Ascending aorta (tissue), 2 donors: ENCODE results near the gene SEC24D. TPM values are rescaled to one million over a fixed set of nuclear protein-coding genes. Genes with fewer than 3 reads are reported as not detected.
"Not testable (repeated sequence)": the region's sequence is repeated elsewhere in the genome, so short reads cannot be mapped to it uniquely, and the experiment has no call there.

ENCODE experiments used
- DNase-seq, 2 donors: peaks; one replicate each; pipeline ENCODE4 v3.0.0-alpha.2; 2019; ENCODE audit warnings: low spot score in 2 of 2
- H3K27ac ChIP-seq, 2 donors: fragments of 200-600 bp; sonication (generic); one replicate each; pipeline ENCODE4 v1.5.1; 2016 to 2017; ENCODE audit warnings: mild to moderate bottlenecking in 1 of 2
- H3K27me3 ChIP-seq: fragments of 200-600 bp; sonication (generic); one replicate; pipeline ENCODE4 v1.5.1; 2017
- H3K36me3 ChIP-seq, 2 donors: fragments of 200-600 bp; sonication (generic); one replicate each; pipeline ENCODE4 v1.5.1; 2016
- H3K4me1 ChIP-seq, 2 donors: fragments of 200-600 bp; sonication (generic); one replicate each; pipeline ENCODE4 v1.5.1; 2016 to 2017; ENCODE audit warnings: mild to moderate bottlenecking in 1 of 2
- H3K4me3 ChIP-seq, 2 donors: fragments of 200-600 bp; sonication (generic); one replicate each; pipeline ENCODE4 v1.5.1; 2016 to 2017; ENCODE audit warnings: mild to moderate bottlenecking in 1 of 2
- H3K9me3 ChIP-seq, 2 donors: fragments of 200-600 bp; sonication (generic); one replicate each; pipeline ENCODE4 v1.5.1; 2016
- CTCF ChIP-seq, 3 experiments: fragments of 200-600 bp in 2 of 3; fragments of 450-650 bp in 1 of 3; sonication (generic) in 2 of 3; IDR thresholded peaks; one replicate each; pipeline ENCODE4 v1.5.1; 2016 to 2019; ENCODE audit warnings: antibody characterized with exemption in 3 of 3, mild to moderate bottlenecking in 1 of 3, moderate library complexity in 1 of 3
- intact Hi-C: fragments of 100-400 bp; cut with DNase I; formaldehyde crosslinking; loops from one replicate; pipeline ENCODE4 v1.15.1; 2023
- total RNA-seq: library from RNA; depleted of rRNA; stranded (reverse); fragments of >200 nt; gene quantifications from one replicate; pipeline ENCODE4 v1.1.0, GENCODE V29; 2016

SEC24D gene
- total RNA-seq, 1 donor from 2014 or later: 108 TPM

GRCh38 chr4:118783887-118784286 is 52.0 kb downstream of the SEC24D start:
- H3K27ac ChIP-seq: no peak overlapping the region
- DNase-seq: no peak
- H3K4me1 ChIP-seq: peaks cover 0 to 18% of the 10 kb centered on the region in 2 donors
- intact Hi-C loops: no loop called here
- H3K36me3 ChIP-seq: peaks cover 8 to 21% of the 10 kb centered on the region in 2 donors
- no peaks in the 10 kb centered on the region for H3K9me3 ChIP-seq
- TF ChIP-seq CTCF (IDR thresholded peaks at IDR 0.05): no peak
- no peak overlapping the region for H3K4me3 ChIP-seq
- no peaks in the 10 kb centered on the region for H3K27me3 ChIP-seq

GRCh38 chr4:118782886-118783285 is 53.0 kb downstream of the SEC24D start:
- Histone ChIP-seq H3K4me1 (peaks cover 0 to 15% of the 10 kb centered on the region in 2 donors), H3K36me3 (peaks cover 8 to 21% of the 10 kb centered on the region in 2 donors), H3K27ac (peak overlapping the region in 1 of 2 donors; percentile 11)
- intact Hi-C loops, H3K4me3 ChIP-seq, DNase-seq, H3K9me3 ChIP-seq, H3K27me3 ChIP-seq: not testable (repeated sequence)

GRCh38 chr4:118777649-118778048 is 58.3 kb downstream of the SEC24D start:
- DNase-seq, H3K27ac ChIP-seq, H3K9me3 ChIP-seq, H3K27me3 ChIP-seq, H3K4me3 ChIP-seq, intact Hi-C loops: not testable (repeated sequence)
- H3K36me3 ChIP-seq: peaks cover 5 to 13% of the 10 kb centered on the region in 2 donors
- H3K4me1 ChIP-seq: peaks cover 0 to 19% of the 10 kb centered on the region in 2 donors

GRCh38 chr4:118776955-118777640 is 58.8 kb downstream of the SEC24D start:
- DNase-seq, H3K4me3 ChIP-seq, H3K27me3 ChIP-seq, H3K9me3 ChIP-seq, intact Hi-C loops, H3K36me3 ChIP-seq, H3K27ac ChIP-seq: not testable (repeated sequence)
- peaks cover 0 to 24% of the 10 kb centered on the region in 2 donors for H3K4me1 ChIP-seq

GRCh38 chr4:118776157-118776954 is 59.6 kb downstream of the SEC24D start:
- no peak for TF ChIP-seq CTCF (IDR thresholded peaks at IDR 0.05)
- Histone ChIP-seq H3K4me1 (peaks cover 0 to 28% of the 10 kb centered on the region in 2 donors), H3K4me3 (no peak overlapping the region), H3K27ac (peak overlapping the region; percentile 55 to 58), H3K9me3 (no peaks in the 10 kb centered on the region), H3K27me3 (no peaks in the 10 kb centered on the region), H3K36me3 (peaks cover 0 to under 1% of the 10 kb centered on the region in 2 donors)
- intact Hi-C loops: no loop called here
- no peak for DNase-seq

- Histone ChIP-seq H3K36me3 (no peaks in the 10 kb centered on the region), H3K27me3 (no peaks in the 10 kb centered on the region), H3K4me3 (no peak overlapping the region), H3K9me3 (no peaks in the 10 kb centered on the region), H3K27ac (peak overlapping the region; percentile 43 to 55), H3K4me1 (peaks cover 1 to 38% of the 10 kb centered on the region in 2 donors)
- DNase-seq: no peak
- TF ChIP-seq CTCF (IDR thresholded peaks at IDR 0.05): no peak
- intact Hi-C loops: loop anchor here (2.0 kb wide), 1 partner anchor 113 kb away; the partner anchor contains the start of gene SYNPO2
Measured at GRCh38 chr4:118775405-118775804, 60.5 kb downstream of the SEC24D start.

GRCh38 chr4:118774989-118775388 is 60.9 kb downstream of the SEC24D start:
- H3K27ac ChIP-seq: peak overlapping the region in 1 of 2 donors; percentile 55

More at GRCh38 chr4:118774989-118775388, 60.9 kb downstream of the SEC24D start:
- no peak overlapping the region for H3K4me3 ChIP-seq
- intact Hi-C loops: loop anchor here (2.0 to 5.0 kb wide), 2 partner anchors 62 to 114 kb away; partner anchors contain the start of genes SEC24D and SYNPO2
- no peak for TF ChIP-seq CTCF (IDR thresholded peaks at IDR 0.05)
- no peaks in the 10 kb centered on the region for H3K27me3 ChIP-seq
- no peaks in the 10 kb centered on the region for H3K36me3 ChIP-seq
- H3K4me1 ChIP-seq: peaks cover 5 to 42% of the 10 kb centered on the region in 2 donors
- no peaks in the 10 kb centered on the region for H3K9me3 ChIP-seq
- no peak for DNase-seq
